A673 (cell line): Measurements from ENCODE around the gene A4GALT. TPM values are rescaled to one million over a fixed set of nuclear protein-coding genes. Genes with fewer than 3 reads are reported as not detected.
"Not testable (repeated sequence)": the region's sequence is repeated elsewhere in the genome, so short reads cannot be mapped to it uniquely, and the experiment has no call there.

Source experiments
- BruUV-seq: library from RNA; stranded (reverse); fragments of 400-500 nt; replicated peaks from 2 replicates; lab custom pipeline; 2021; lab: Mats Ljungman, UMichigan
- CTCF ChIA-PET: fragments of 300-600 bp; sonication (Branson Sonifier 250); formaldehyde crosslinking; loops from one replicate; lab custom pipeline; 2022; ENCODE audit warnings: antibody characterized with exemption; lab: Charles Lee
- POLR2A ChIA-PET: fragments of 300-600 bp; sonication (Branson Sonifier 250); formaldehyde crosslinking; loops from one replicate; lab custom pipeline; 2022; ENCODE audit warnings: antibody characterized with exemption; ENCODE audit not compliant: low non-redundant PET; lab: Charles Lee
- DNase-seq: peaks from one replicate; pipeline ENCODE4 v3.0.0-alpha.2; 2015; ENCODE audit warnings: low spot score
- H3K27ac ChIP-seq: fragments of 200-600 bp; sonication (generic); 2 replicates; pipeline ENCODE4 v1.5.1; 2016; ENCODE audit warnings: mixed run types, low read depth, mild to moderate bottlenecking, mixed read lengths, antibody characterized with exemption, low read length; ENCODE audit not compliant: poor library complexity, severe bottlenecking
- H3K27me3 ChIP-seq: fragments of 200-600 bp; sonication (generic); replicated peaks from 2 replicates; pipeline ENCODE4 v1.6.1; 2017; ENCODE audit warnings: mixed run types, low read depth, mild to moderate bottlenecking, mixed read lengths, antibody characterized with exemption, low read length; ENCODE audit not compliant: insufficient read depth, poor library complexity
- H3K36me3 ChIP-seq: fragments of 200-600 bp; sonication (generic); 2 replicates; pipeline ENCODE4 v1.6.1; 2016; ENCODE audit warnings: mixed run types, mild to moderate bottlenecking, mixed read lengths, antibody characterized with exemption, low read length; ENCODE audit not compliant: insufficient read depth, poor library complexity, severe bottlenecking
- H3K4me1 ChIP-seq: fragments of 200-600 bp; sonication (generic); 2 replicates; pipeline ENCODE4 v1.6.1; 2017; ENCODE audit warnings: mixed run types, mild to moderate bottlenecking, mixed read lengths, antibody characterized with exemption, low read length; ENCODE audit not compliant: insufficient read depth, poor library complexity, severe bottlenecking
- H3K4me3 ChIP-seq: fragments of 200-600 bp; sonication (generic); 2 replicates; pipeline ENCODE4 v1.5.1; 2016; ENCODE audit warnings: low read depth, mixed run types, mild to moderate bottlenecking, mixed read lengths, low read length; ENCODE audit not compliant: poor library complexity, severe bottlenecking
- H3K9me3 ChIP-seq: fragments of 200-600 bp; sonication (generic); 2 replicates; pipeline ENCODE4 v1.6.1; 2016; ENCODE audit warnings: mixed run types, low read depth, mild to moderate bottlenecking, mixed read lengths, antibody characterized with exemption, low read length; ENCODE audit not compliant: poor library complexity, severe bottlenecking
- CTCF ChIP-seq: fragments of 300-800, 200-600 bp; sonication (generic); conservative IDR thresholded peaks from 2 replicates; pipeline ENCODE4 v1.5.1; 2017; ENCODE audit warnings: low read depth, mild to moderate bottlenecking, antibody characterized with exemption, low read length, moderate library complexity, mixed read lengths
- EZH2 ChIP-seq: fragments of 200-600 bp; sonication (generic); IDR thresholded peaks from 2 replicates; pipeline ENCODE4 v1.6.1; 2017; ENCODE audit warnings: borderline replicate concordance, low read depth, mild to moderate bottlenecking, mixed read lengths, antibody characterized with exemption, low read length; ENCODE audit not compliant: poor library complexity, severe bottlenecking
- intact Hi-C: fragments of 100-400 bp; cut with micrococcal nuclease; formaldehyde crosslinking; loops from one replicate; pipeline ENCODE4 v1.10.0; 2022; ENCODE audit not compliant: unreplicated experiment
- total RNA-seq: library from RNA; stranded (reverse); gene quantifications from 2 replicates; pipeline ENCODE4 v1.2.3, GENCODE V29; 2021

A4GALT gene
- total RNA-seq, 1 experiment from 2014 or later = 21.9 TPM

GRCh38 chr22:42676059-42676607 is 44.5 kb downstream of the A4GALT start:
- ChIA-PET POLR2A (no interaction called here), CTCF (no interaction called here)
- H3K27ac ChIP-seq = no peak overlapping the region

GRCh38 chr22:42673898-42674401 is 46.7 kb downstream of the A4GALT start:
- Histone ChIP-seq H3K27me3 (no peaks in the 10 kb centered on the region), H3K4me1 (peaks cover 4% of the 10 kb centered on the region), H3K36me3 (no peaks in the 10 kb centered on the region), H3K27ac (no peak overlapping the region), H3K9me3 (no peaks in the 10 kb centered on the region), H3K4me3 (no peak overlapping the region)
- CTCF ChIA-PET = no interaction called here
- DNase-seq = no peak
- TF ChIP-seq CTCF (no peak), EZH2 (no peak)
- BruUV-seq = no TSS peak
- intact Hi-C loops = no loop called here
- POLR2A ChIA-PET = no interaction called here

More at GRCh38 chr22:42676059-42676607, 44.5 kb downstream of the A4GALT start:
- Histone ChIP-seq H3K27me3 (no peaks in the 10 kb centered on the region), H3K36me3 (no peaks in the 10 kb centered on the region), H3K4me1 (peaks cover 4% of the 10 kb centered on the region), H3K4me3 (no peak overlapping the region), H3K9me3 (no peaks in the 10 kb centered on the region)
- no peak for DNase-seq
- intact Hi-C loops = no loop called here
- TF ChIP-seq EZH2 = no peak
- TF ChIP-seq CTCF = no peak
- BruUV-seq = no TSS peak

GRCh38 chr22:42673071-42673470 is 47.6 kb downstream of the A4GALT start:
- BruUV-seq, H3K36me3 ChIP-seq, H3K4me1 ChIP-seq, CTCF ChIA-PET, H3K9me3 ChIP-seq, POLR2A ChIA-PET, H3K27ac ChIP-seq, H3K4me3 ChIP-seq, H3K27me3 ChIP-seq, DNase-seq, intact Hi-C loops: not testable (repeated sequence)
